ENCODE data around the gene ELMOD1.
A peak's percentile ranks its signal among the peaks of the same experiment; 100 is the strongest.
"Not testable (repeated sequence)": the region's sequence is repeated elsewhere in the genome, so short reads cannot be mapped to it uniquely, and the experiment has no call there.

ELMOD1 gene

GRCh38 chr11:107590460-107591377 lies at the start of gene ELMOD1:
TSS of gene ELMOD1 (plus strand) at chr11:107591147. CDS start at chr11:107618190, 27,043 bp downstream.
- peak; percentile 40 for DNase-seq

GRCh38 chr11:107545101-107545514 lies 45.8 kb upstream of the ELMOD1 start:
- no peak for DNase-seq

GRCh38 chr11:107547961-107548360 lies 43.0 kb upstream of the ELMOD1 start:
- no peak for DNase-seq

GRCh38 chr11:107549253-107549953 lies 41.5 kb upstream of the ELMOD1 start:
- peak; percentile 33 for DNase-seq

GRCh38 chr11:107549954-107550285 lies 41.0 kb upstream of the ELMOD1 start:
- DNase-seq = no peak

GRCh38 chr11:107550304-107550703 lies 40.6 kb upstream of the ELMOD1 start:
- no peak for DNase-seq

GRCh38 chr11:107561688-107562087 lies 29.3 kb upstream of the ELMOD1 start:
- DNase-seq = no peak

- no peak for DNase-seq
Observed at GRCh38 chr11:107562647-107563208, 28.2 kb upstream of the ELMOD1 start.

GRCh38 chr11:107563702-107564101 lies 27.2 kb upstream of the ELMOD1 start:
- DNase-seq = peak; percentile 54

- DNase-seq = no peak
Observed at GRCh38 chr11:107564877-107565218, 26.1 kb upstream of the ELMOD1 start.

GRCh38 chr11:107565219-107565937 lies 25.6 kb upstream of the ELMOD1 start, which contains the start of gene ALKBH8:
TSS of gene ALKBH8 (minus strand) at chr11:107565735. CDS start at chr11:107560893, 4,842 bp downstream.
- DNase-seq = peak; percentile 80

- not testable (repeated sequence) for DNase-seq
Observed at GRCh38 chr11:107565955-107566501, 24.9 kb upstream of the ELMOD1 start.

GRCh38 chr11:107566569-107566968 lies 24.4 kb upstream of the ELMOD1 start:
- DNase-seq = no peak

GRCh38 chr11:107567739-107568335 lies 23.1 kb upstream of the ELMOD1 start:
- DNase-seq = no peak

- DNase-seq = no peak
Observed at GRCh38 chr11:107570015-107570414, 20.9 kb upstream of the ELMOD1 start.

GRCh38 chr11:107573438-107573837 lies 17.5 kb upstream of the ELMOD1 start:
- no peak for DNase-seq

GRCh38 chr11:107576497-107577345 lies 14.2 kb upstream of the ELMOD1 start:
- DNase-seq = peak; percentile 57

- no peak for DNase-seq
Observed at GRCh38 chr11:107577346-107577711, 13.6 kb upstream of the ELMOD1 start.

- DNase-seq = not testable (repeated sequence)
Observed at GRCh38 chr11:107579169-107579568, 11.8 kb upstream of the ELMOD1 start.

GRCh38 chr11:107581147-107581546 lies 9.8 kb upstream of the ELMOD1 start:
- DNase-seq = no peak

GRCh38 chr11:107583629-107584195 lies 7.2 kb upstream of the ELMOD1 start:
- no peak for DNase-seq
